ENCODE data around the gene GNG12. TPM values are rescaled to one million over a fixed set of nuclear protein-coding genes. Genes with fewer than 3 reads are reported as not detected.

GNG12 gene
- total RNA-seq, 1 experiment from 2014 or later: 23.7 TPM

GRCh38 chr1:67816506-67816905, 16.8 kb downstream of the GNG12 start (continued):
- TF ChIP-seq ATF6 (CRISPR knock-in tag; IDR thresholded peaks at IDR 0.05): no peak
- TF ChIP-seq NFATC4 (CRISPR knock-in tag; IDR thresholded peaks at IDR 0.05): no peak
- TF ChIP-seq FOXJ3 (CRISPR knock-in tag; IDR thresholded peaks at IDR 0.05; ENCODE audit: borderline replicate concordance): no peak

- H3K4me1 Mint-ChIP-seq: peaks cover 46% of the 10 kb centered on the region
- ChIA-PET POLR2A (no interaction called here), CTCF (no interaction called here)
- no peak for DNase-seq (ENCODE audit: low spot score)
- TF ChIP-seq RORB (CRISPR knock-in tag; IDR thresholded peaks at IDR 0.05) (no peak), GRHL2 (CRISPR knock-in tag; IDR thresholded peaks at IDR 0.05; ENCODE audit: insufficient replicate concordance, severe bottlenecking) (no peak), AR (CRISPR knock-in tag; IDR thresholded peaks at IDR 0.05) (no peak)
- H3K27ac Mint-ChIP-seq: no peak overlapping the region
- H3K36me3 Mint-ChIP-seq: peaks cover 7% of the 10 kb centered on the region
- peaks cover 10% of the 10 kb centered on the region for H3K9me3 Mint-ChIP-seq
- H3K4me3 Mint-ChIP-seq: no peak overlapping the region
- no peak for ATAC-seq
- H3K27me3 Mint-ChIP-seq (ENCODE audit: low read depth): no peaks in the 10 kb centered on the region; the same call in 1 of the 2 replicates
Observed at GRCh38 chr1:67816095-67816475, 17.2 kb downstream of the GNG12 start.

- DNase-seq (ENCODE audit: low spot score): no peak
- H3K27me3 Mint-ChIP-seq (ENCODE audit: low read depth): no peaks in the 10 kb centered on the region; the same call in 1 of the 2 replicates
- POLR2A ChIA-PET: no interaction called here
- no peak overlapping the region for H3K4me3 Mint-ChIP-seq
- CTCF ChIA-PET: no interaction called here
- peak; percentile 33; the same call in 1 of the 2 replicates for ATAC-seq
- H3K27ac Mint-ChIP-seq: peak overlapping the region; percentile 62
- peaks cover 42% of the 10 kb centered on the region for H3K4me1 Mint-ChIP-seq
- TF ChIP-seq ZNF219 (CRISPR knock-in tag; IDR thresholded peaks at IDR 0.05; ENCODE audit: borderline replicate concordance): no peak
- TF ChIP-seq TEAD4 (CRISPR knock-in tag; IDR thresholded peaks at IDR 0.05): no peak
- TF ChIP-seq TCF7 (CRISPR knock-in tag; IDR thresholded peaks at IDR 0.05; ENCODE audit: low read depth): no peak
- no peak for TF ChIP-seq SP1 (CRISPR knock-in tag; conservative IDR thresholded peaks at IDR 0.05)
- TF ChIP-seq TEAD1 (CRISPR knock-in tag; IDR thresholded peaks at IDR 0.05): no peak
- TF ChIP-seq MXD4 (CRISPR knock-in tag; IDR thresholded peaks at IDR 0.05; ENCODE audit: borderline replicate concordance): no peak
- TF ChIP-seq ATF2 (CRISPR knock-in tag; IDR thresholded peaks at IDR 0.05; ENCODE audit: borderline replicate concordance, low read depth): no peak
- no peak for TF ChIP-seq STAT6 (CRISPR knock-in tag; conservative IDR thresholded peaks at IDR 0.05; ENCODE audit: low read depth)
- TF ChIP-seq E2F4 (CRISPR knock-in tag; IDR thresholded peaks at IDR 0.05; ENCODE audit: borderline replicate concordance, low read depth): no peak
- TF ChIP-seq RORB (CRISPR knock-in tag; IDR thresholded peaks at IDR 0.05): no peak
- TF ChIP-seq ZMAT4 (CRISPR knock-in tag; IDR thresholded peaks at IDR 0.05): no peak
- no peak for TF ChIP-seq CREM (CRISPR knock-in tag; IDR thresholded peaks at IDR 0.05)
- no peak for TF ChIP-seq SMAD3 (CRISPR knock-in tag; IDR thresholded peaks at IDR 0.05; ENCODE audit: borderline replicate concordance)
- no peak for TF ChIP-seq ZNF263 (CRISPR knock-in tag; IDR thresholded peaks at IDR 0.05; ENCODE audit: low read depth)
- peaks cover 10% of the 10 kb centered on the region for H3K9me3 Mint-ChIP-seq
- peaks cover 7% of the 10 kb centered on the region for H3K36me3 Mint-ChIP-seq
Observed at GRCh38 chr1:67815303-67816094, 17.8 kb downstream of the GNG12 start.
